Activated CD8-positive, alpha-beta memory T cell treated with anti-CD3 and anti-CD28 coated beads for 36 hours (primary cell): ENCODE measurements around the gene AIMP1. TPM values are rescaled to one million over a fixed set of nuclear protein-coding genes. Genes with fewer than 3 reads are reported as not detected.

Source experiments
- CTCF ChIA-PET: fragments of 350-600 bp; sonication (Branson Sonifier 250); formaldehyde crosslinking; loops from one replicate; lab custom pipeline; 2021; ENCODE audit warnings: antibody characterized with exemption; lab: Charles Lee
- POLR2A ChIA-PET: fragments of 350-600 bp; sonication (Branson Sonifier 250); formaldehyde crosslinking; loops from one replicate; lab custom pipeline; 2021; ENCODE audit warnings: antibody characterized with exemption; lab: Charles Lee
- total RNA-seq, 2 experiments: library from RNA; stranded (reverse); gene quantifications; one replicate each; pipeline ENCODE4 v1.2.3, GENCODE V29; 2021

The AIMP1 gene
- 10 to 100 TPM; 63.5 to 70.0 TPM for total RNA-seq

DNA sequence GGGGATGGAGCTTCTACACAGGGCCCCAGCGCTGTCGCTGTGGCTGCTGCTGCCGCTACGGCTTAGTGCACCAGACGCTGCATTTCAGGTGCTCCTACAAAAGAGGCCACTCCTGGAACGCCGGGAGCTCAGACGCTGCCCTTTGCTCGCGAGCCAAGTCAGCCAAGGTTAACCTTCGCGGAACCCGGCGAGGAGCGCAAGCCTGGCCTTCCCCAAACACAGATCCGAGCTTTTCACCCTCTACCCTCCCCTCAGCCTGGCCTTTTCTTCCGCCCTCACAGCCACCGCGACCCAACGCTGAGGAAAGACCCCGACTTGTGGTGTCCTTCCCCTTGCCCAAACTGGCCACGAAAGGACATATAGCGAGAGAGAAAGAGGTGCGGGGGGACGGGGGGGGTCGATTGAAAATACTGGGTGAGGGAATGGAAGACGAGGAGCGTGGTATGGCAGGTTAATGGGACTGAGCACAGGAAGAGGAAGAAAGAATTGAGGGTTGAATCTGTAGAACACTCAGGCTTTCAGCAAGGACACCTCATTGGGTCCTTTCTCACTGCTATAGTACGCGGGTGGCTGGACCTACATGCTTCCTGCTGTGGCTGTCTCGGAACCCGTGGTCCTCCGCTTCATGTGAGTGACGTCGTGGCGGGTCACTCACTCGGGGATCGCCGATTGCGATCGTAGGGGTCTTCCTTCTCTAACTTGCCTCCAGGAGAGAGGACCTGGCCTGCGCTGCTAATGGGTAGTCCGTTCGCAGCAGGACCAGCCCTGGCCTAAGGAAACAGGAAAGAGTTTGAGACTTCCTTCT, at the start of gene AIMP1, which contains the start of gene TBCK:
Gene AIMP1, plus strand, starts transcription at position 583 of the 805 bp plus-strand sequence. CDS start 8,460 bp downstream, outside the sequence.
Gene TBCK, minus strand, starts transcription at position 242 of the 805 bp plus-strand sequence. CDS start 7,249 bp downstream, outside the sequence.
- ChIA-PET CTCF (no interaction called here), POLR2A (interaction anchor here (0.7 to 1.0 kb wide), 3 partner anchors 19 to 1404 kb away, joined by 3 to 4 read pairs (median 3); partner anchors contain the start of gene PAPSS1)

GRCh38 chr4:106268786-106269185, 47.6 kb upstream of the AIMP1 start:
- CTCF ChIA-PET = no interaction called here
- POLR2A ChIA-PET = no interaction called here

DNA sequence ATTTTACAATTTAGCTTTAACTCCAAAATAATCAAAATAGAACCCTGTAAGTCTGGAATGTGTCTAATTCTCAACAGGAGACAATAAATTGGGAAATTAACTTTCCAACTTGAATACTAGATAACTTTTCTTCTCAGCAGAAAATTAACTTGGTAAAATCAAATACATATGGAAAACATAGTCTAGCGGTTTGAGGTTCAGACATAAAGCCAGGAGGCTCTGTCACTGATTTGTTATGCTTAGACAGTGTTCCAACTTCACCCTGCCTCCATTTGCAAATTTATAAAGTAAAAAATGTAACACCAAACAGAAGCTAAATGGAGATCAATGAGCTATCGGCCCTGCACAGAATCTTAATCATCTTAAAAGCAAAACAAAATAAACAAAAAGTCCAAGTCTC, 46.6 kb upstream of the AIMP1 start:
- ChIA-PET CTCF (no interaction called here), POLR2A (no interaction called here)

DNA sequence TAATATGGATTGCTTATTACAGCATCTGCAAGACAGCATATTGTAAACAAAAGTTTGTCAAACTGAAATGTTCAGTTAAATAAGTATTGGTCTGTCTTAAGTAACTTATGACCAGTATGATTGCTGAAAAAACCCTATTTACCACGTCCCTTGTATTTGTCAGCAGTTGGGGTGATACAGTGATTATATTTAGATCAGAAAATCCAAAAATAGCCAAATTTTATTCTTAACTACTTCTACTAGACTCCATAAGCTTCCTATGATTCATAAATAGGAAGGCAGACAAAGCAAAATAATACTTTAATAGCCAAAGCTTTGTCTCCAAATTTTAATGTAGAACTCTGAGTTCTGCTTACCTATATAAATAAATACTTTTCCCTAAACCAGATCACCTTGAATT, 45.6 kb upstream of the AIMP1 start:
- ChIA-PET POLR2A (no interaction called here), CTCF (no interaction called here)

GRCh38 chr4:106273831-106274230, 42.5 kb upstream of the AIMP1 start:
- ChIA-PET POLR2A (no interaction called here), CTCF (no interaction called here)

DNA sequence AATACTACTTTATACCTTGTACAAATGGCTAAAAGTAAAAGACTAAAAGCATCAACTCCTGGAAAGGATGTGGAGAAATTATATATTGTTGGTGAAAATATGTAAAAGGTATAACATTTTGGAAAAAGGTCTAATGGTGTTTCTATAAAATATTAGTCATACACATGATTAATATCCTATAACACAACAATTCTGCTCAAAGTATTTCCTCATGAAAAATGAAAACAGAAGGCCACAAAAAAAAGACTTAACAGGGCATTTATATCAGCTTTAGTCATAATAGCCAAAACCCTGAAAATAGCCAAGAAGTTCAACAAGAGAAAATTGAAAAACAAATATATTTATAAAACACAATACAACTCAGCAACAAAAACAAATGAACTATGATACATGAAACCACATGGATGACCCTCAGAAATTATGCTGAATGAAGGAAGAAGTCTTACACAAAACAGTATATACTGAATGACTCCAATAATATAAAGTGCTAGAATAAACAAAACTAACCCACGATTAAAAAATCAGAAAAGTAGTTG, 39.1 kb upstream of the AIMP1 start:
- ChIA-PET POLR2A (no interaction called here), CTCF (no interaction called here)

DNA sequence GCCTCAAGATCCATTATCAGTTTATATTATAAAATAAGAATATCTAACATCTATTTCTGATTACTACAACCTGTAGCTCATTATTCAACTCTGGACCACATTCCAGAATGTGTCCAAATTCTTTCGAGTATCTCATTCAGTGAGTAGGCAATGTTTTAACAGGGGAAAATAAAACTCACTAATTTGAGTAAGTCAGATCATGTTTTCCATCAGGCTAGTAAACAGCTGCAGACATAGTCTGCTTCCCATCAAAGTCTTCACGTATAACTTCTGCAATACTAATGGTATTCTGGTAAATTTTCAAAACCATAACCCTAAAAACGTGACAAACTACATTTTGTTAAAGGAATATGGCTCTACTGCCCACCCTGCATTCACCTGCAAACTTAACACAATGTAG, 32.1 kb upstream of the AIMP1 start:
- ChIA-PET CTCF (no interaction called here), POLR2A (no interaction called here)

DNA sequence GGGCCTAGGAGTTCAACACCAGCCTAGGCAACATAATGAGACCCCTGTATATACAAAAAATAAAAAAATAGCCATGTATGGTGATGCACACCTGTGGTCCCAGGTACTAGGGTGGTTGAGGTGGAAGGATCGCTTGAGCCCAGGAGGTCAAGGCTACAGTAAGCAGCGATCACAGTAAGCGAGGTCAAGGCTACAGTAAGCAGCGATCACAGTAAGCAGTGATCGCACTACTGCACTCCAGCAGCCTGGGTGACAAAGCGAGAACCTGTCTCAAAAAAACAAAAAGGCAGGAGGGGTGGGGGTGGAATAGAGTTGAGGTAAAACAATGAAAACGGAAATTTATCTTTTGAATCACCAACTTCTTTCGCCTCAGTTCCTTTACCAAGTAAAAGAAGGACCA, 29.7 kb upstream of the AIMP1 start:
- POLR2A ChIA-PET = no interaction called here
- CTCF ChIA-PET = no interaction called here

- ChIA-PET CTCF (no interaction called here), POLR2A (no interaction called here)
Measured at GRCh38 chr4:106287353-106287969, 28.9 kb upstream of the AIMP1 start.

- ChIA-PET CTCF (no interaction called here), POLR2A (interaction anchor here (0.6 kb wide), 1 partner anchor 19 kb away, joined by 7 read pairs; no protein-coding TSS in a partner anchor)
Measured at GRCh38 chr4:106289737-106290136, 26.6 kb upstream of the AIMP1 start.

DNA sequence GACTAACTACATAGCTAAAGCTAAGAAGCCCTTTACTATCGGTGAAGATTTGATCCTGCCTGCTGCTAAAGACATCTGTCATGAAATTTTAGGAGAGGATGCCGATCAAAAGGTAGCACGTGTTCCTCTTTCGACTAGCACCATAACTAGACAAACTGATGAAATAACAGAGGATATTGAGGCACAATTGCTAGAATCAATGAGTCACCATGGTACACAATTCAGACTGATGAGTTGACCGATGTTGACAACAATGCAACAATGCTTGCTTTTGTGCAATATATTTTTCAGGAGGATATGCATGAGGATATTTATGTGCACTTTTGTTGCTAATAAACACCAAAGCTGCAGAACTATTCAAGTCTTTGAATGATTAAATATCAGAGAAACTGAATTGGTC, 24.7 kb upstream of the AIMP1 start:
- ChIA-PET POLR2A (no interaction called here), CTCF (no interaction called here)

- CTCF ChIA-PET = no interaction called here
- POLR2A ChIA-PET = no interaction called here
Measured at GRCh38 chr4:106294062-106294461, 22.3 kb upstream of the AIMP1 start.

DNA sequence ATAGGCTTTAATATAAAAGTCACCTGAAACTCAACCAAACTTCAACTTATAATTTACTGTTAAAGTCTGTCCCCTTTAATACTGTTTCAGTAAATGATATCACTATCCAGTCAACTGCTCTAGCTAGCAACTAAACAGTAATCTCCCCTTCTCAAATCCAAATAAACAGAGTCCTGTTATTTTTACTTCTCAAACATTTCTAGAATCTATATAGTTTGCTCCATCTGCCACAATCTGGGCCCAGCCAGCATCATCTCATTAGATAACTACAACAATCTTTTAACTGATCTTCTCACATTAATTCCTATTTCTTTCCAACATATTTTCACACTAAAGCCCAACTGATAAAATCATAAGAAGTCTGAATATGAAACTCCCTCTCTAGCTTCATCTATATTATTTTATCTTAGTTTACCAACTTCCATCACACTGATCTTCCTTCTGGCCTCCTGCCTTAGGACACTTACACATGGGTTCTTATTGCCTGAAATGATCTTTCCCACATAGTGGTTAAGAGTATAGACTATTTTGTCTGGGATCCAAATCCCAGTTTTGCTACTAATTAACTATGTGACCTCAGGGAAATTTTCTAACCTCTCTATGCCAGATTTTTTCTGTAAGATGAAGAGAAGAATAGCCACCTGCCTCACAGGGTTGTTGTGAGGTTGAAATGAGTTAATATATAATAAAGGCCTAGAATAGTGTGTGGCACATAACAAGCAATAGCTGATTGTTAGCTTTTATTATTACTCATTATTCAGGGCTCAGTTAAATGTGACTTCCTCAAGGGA, 18.9 kb upstream of the AIMP1 start:
- POLR2A ChIA-PET = no interaction called here
- CTCF ChIA-PET = no interaction called here

DNA sequence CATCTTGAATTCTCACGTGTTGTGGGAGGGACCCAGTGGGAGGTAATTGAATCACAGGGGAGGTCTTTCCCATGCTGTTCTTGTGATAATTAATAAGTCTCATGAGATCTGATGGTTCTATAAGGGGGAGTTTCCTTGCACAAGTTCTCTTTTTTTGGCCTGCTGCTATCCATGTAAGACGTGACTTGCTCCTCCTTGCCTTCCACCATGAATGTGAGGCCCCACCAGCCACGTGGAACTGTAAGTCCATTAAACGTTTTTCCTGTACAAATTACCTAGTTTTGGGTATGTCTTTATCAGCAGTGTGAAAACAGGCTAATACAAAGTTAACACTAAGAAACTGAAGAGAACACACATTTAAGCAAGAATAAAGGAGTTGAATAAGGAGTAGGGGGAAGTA, 16.4 kb upstream of the AIMP1 start:
- CTCF ChIA-PET = no interaction called here
- POLR2A ChIA-PET = no interaction called here

DNA sequence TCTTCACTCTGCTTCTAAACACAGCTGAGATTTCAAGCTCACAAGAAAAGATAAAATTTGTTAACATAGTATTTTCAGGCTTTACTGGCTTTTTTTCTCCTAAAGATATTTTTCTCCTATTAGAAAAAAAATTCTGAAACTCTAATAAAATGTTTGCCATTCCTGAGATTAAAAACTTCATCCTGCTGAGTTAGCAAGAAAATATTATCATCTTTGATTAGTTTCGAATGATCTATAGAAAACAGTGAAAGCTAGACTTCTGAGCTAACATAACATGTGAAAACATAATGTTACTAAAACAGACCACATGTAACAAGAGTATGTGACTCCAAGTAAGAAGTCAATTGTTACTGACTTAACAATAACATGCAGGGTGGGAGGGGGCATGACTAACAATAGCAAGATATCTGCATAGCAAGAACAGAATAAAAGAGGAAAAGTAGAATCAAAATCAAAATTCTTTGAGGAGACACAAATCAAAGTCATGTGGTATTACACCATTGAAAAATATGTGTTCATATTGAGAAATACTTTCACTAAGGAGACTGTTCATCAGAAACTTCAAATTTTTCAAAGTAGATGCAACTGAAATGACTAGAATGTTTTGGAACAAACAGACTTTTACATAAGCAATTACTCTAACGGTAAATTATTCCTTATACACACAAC, 14.8 kb upstream of the AIMP1 start:
- POLR2A ChIA-PET = no interaction called here
- CTCF ChIA-PET = no interaction called here

GRCh38 chr4:106302062-106302438, 14.3 kb upstream of the AIMP1 start:
- ChIA-PET CTCF (no interaction called here), POLR2A (no interaction called here)

GRCh38 chr4:106303548-106304281, 12.6 kb upstream of the AIMP1 start:
- CTCF ChIA-PET = no interaction called here
- POLR2A ChIA-PET = no interaction called here

GRCh38 chr4:106304632-106305031, 11.7 kb upstream of the AIMP1 start:
- CTCF ChIA-PET = no interaction called here
- POLR2A ChIA-PET = no interaction called here
